SK-N-SH (cell line): ENCODE data around the gene STAB1. TPM values are rescaled to one million over a fixed set of nuclear protein-coding genes. Genes with fewer than 3 reads are reported as not detected.

Experiments
- CTCF ChIA-PET: fragments of 300-600, 350-600 bp; formaldehyde crosslinking; extraction: SDS; loops from one replicate; lab custom pipeline; 2021; lab: Yijun Ruan, JAX
- POLR2A ChIA-PET: fragments of 350-600 bp; sonication (Branson Sonifier 250); formaldehyde crosslinking; extraction: SDS; loops from one replicate; lab custom pipeline; 2020; ENCODE audit warnings: antibody characterized with exemption, inconsistent platforms; lab: Yijun Ruan, JAX
- DNase-seq: peaks from one replicate; pipeline ENCODE4 v3.0.0; 2012
- H2AFZ ChIP-seq: fragments of 200-600 bp; sonication (generic); 2 replicates; pipeline ENCODE4 v1.8.1; 2016; ENCODE audit warnings: antibody characterized with exemption, mild to moderate bottlenecking, low read depth
- H3F3A ChIP-seq: fragments of 200-600 bp; sonication (generic); replicated peaks from 2 replicates; pipeline ENCODE3; 2016; ENCODE audit warnings: antibody characterized with exemption, mild to moderate bottlenecking; ENCODE audit not compliant: insufficient read depth
- H3K27ac ChIP-seq, 2 experiments: fragments of 200-500 bp in 1 of 2; fragments of 200-600 bp in 1 of 2; sonication (Bioruptor generic) in 1 of 2; sonication (generic), shearing (Covaris generic) in 1 of 2; 2 replicates each; pipeline versions ENCODE4 v1.5.1 to v1.6.1; 2014 to 2016; ENCODE audit warnings: low read depth in 2 of 2, inconsistent platforms in 1 of 2, low read length in 1 of 2, mild to moderate bottlenecking in 1 of 2, mixed read lengths in 1 of 2
- H3K27me3 ChIP-seq: fragments of 200-600 bp; sonication (generic), shearing (Covaris generic); 2 replicates; pipeline ENCODE4 v1.6.1; 2016; ENCODE audit warnings: mixed run types; ENCODE audit not compliant: insufficient read depth
- H3K36me3 ChIP-seq, 2 experiments: fragments of 200-500 bp in 1 of 2; fragments of 200-600 bp in 1 of 2; sonication (Bioruptor generic) in 1 of 2; sonication (generic) in 1 of 2; replicated peaks in 1 of 2; 2 replicates each; pipeline versions ENCODE3 to v1.5.1; 2014 to 2016; ENCODE audit warnings: low read length in 1 of 2, mild to moderate bottlenecking in 1 of 2; ENCODE audit not compliant: insufficient read depth in 2 of 2, control insufficient read depth in 1 of 2
- H3K4me1 ChIP-seq, 2 experiments: fragments of 200-500 bp in 1 of 2; fragments of 200-600 bp in 1 of 2; sonication (Bioruptor generic) in 1 of 2; sonication (generic), shearing (Covaris generic) in 1 of 2; 2 replicates each; pipeline versions ENCODE4 v1.5.1 to v1.6.1; 2014 to 2016; ENCODE audit warnings: low read depth in 1 of 2, low read length in 1 of 2, mixed run types in 1 of 2; ENCODE audit not compliant: insufficient read depth in 2 of 2, control insufficient read depth in 1 of 2
- H3K4me2 ChIP-seq: fragments of 200-600 bp; sonication (generic), shearing (Covaris generic); 2 replicates; pipeline ENCODE4 v1.6.1; 2017; ENCODE audit warnings: mixed run types
- H3K4me3 ChIP-seq, 2 experiments: fragments of 200-500 bp in 1 of 2; fragments of 200-600 bp in 1 of 2; sonication (Bioruptor generic) in 1 of 2; sonication (generic), shearing (Covaris generic) in 1 of 2; 2 replicates each; pipeline versions ENCODE4 v1.5.1 to v1.8.1; 2014 to 2016; ENCODE audit warnings: low read depth in 2 of 2, inconsistent platforms in 1 of 2, low read length in 1 of 2, mild to moderate bottlenecking in 1 of 2, mixed read lengths in 1 of 2, moderate library complexity in 1 of 2
- H3K79me2 ChIP-seq: fragments of 200-600 bp; sonication (generic); 2 replicates; pipeline ENCODE4 v1.8.1; 2017; ENCODE audit warnings: mild to moderate bottlenecking; ENCODE audit not compliant: insufficient read depth
- H3K9ac ChIP-seq: fragments of 200-600 bp; sonication (generic); 2 replicates; pipeline ENCODE4 v1.6.1; 2017; ENCODE audit warnings: mixed run types
- H3K9me2 ChIP-seq: fragments of 200-600 bp; sonication (generic); 2 replicates; pipeline ENCODE4 v1.6.1; 2017; ENCODE audit warnings: mixed run types
- H3K9me3 ChIP-seq: fragments of 200-600 bp; sonication (generic); 2 replicates; pipeline ENCODE4 v1.6.1; 2017; ENCODE audit warnings: mixed run types, mild to moderate bottlenecking, moderate library complexity
- H4K20me1 ChIP-seq: fragments of 200-600 bp; sonication (generic); 2 replicates; pipeline ENCODE4 v1.6.1; 2017; ENCODE audit warnings: mild to moderate bottlenecking, mixed run types; ENCODE audit not compliant: insufficient read depth
- CHD2 ChIP-seq: fragments of 150-350 bp; IDR thresholded peaks from 2 replicates; pipeline ENCODE4 v1.6.1; 2018; ENCODE audit warnings: low read length; ENCODE audit not compliant: partially characterized antibody
- CTCF ChIP-seq: fragments of 200-600 bp; sonication (generic); IDR thresholded peaks from 2 replicates; pipeline ENCODE4 v1.6.1; 2017; ENCODE audit warnings: antibody characterized with exemption, mild to moderate bottlenecking, moderate library complexity
- EZH2phosphoT487 ChIP-seq: fragments of 200-600 bp; sonication (generic); IDR thresholded peaks from 2 replicates; pipeline ENCODE4 v1.6.1; 2017; ENCODE audit warnings: low read depth, mixed run types, mild to moderate bottlenecking, antibody characterized with exemption, moderate library complexity, borderline replicate concordance
- FOSL2 ChIP-seq: IDR thresholded peaks from 2 replicates; pipeline ENCODE4 v1.4.0; 2012; ENCODE audit warnings: low read depth, mild to moderate bottlenecking, moderate library complexity, borderline replicate concordance
- FOXJ3 ChIP-seq: sonication (generic); formaldehyde crosslinking; IDR thresholded peaks from 2 replicates; pipeline ENCODE4 v1.5.1; 2020; ENCODE audit warnings: mild to moderate bottlenecking, missing genetic modification reagents
- FOXM1 ChIP-seq: IDR thresholded peaks from 2 replicates; pipeline ENCODE4 v1.4.0; 2012; ENCODE audit warnings: low read depth, mild to moderate bottlenecking
- GABPA ChIP-seq: IDR thresholded peaks from 2 replicates; pipeline ENCODE4 v1.4.0; 2012; ENCODE audit warnings: low read depth, mild to moderate bottlenecking
- MEF2A ChIP-seq: IDR thresholded peaks from 2 replicates; pipeline ENCODE4 v1.4.0; 2012; ENCODE audit warnings: low read depth, borderline replicate concordance
- MXI1 ChIP-seq: IDR thresholded peaks from 2 replicates; pipeline ENCODE4 v1.6.1; 2012; ENCODE audit warnings: mild to moderate bottlenecking, low read depth, low read length, improper control_type of control experiment
- NFIC ChIP-seq: IDR thresholded peaks from 2 replicates; pipeline ENCODE4 v1.4.0; 2012; ENCODE audit warnings: borderline replicate concordance
- NRF1 ChIP-seq: IDR thresholded peaks from 2 replicates; pipeline ENCODE4 v1.6.1; 2012; ENCODE audit warnings: low read depth, mild to moderate bottlenecking, low read length
- POLR2AphosphoS5 ChIP-seq: IDR thresholded peaks from 2 replicates; pipeline ENCODE4 v1.6.1; 2012; ENCODE audit warnings: low read depth, low read length
- RCOR1 ChIP-seq: fragments of 150-350 bp; IDR thresholded peaks from 2 replicates; pipeline ENCODE4 v1.6.1; 2017; ENCODE audit warnings: antibody characterized with exemption, low read length
- SIN3A ChIP-seq: IDR thresholded peaks from 2 replicates; pipeline ENCODE4 v1.6.1; 2012; ENCODE audit warnings: low read depth, mild to moderate bottlenecking, low read length, moderate library complexity, borderline replicate concordance
- SMC3 ChIP-seq: IDR thresholded peaks from 2 replicates; pipeline ENCODE4 v1.6.1; 2012; ENCODE audit warnings: low read depth, low read length, improper control_type of control experiment
- TEAD4 ChIP-seq: IDR thresholded peaks from 2 replicates; pipeline ENCODE4 v1.4.0; 2012; ENCODE audit warnings: mild to moderate bottlenecking, borderline replicate concordance; ENCODE audit not compliant: insufficient read depth
- YY1 ChIP-seq: IDR thresholded peaks from 2 replicates; pipeline ENCODE4 v1.4.0; 2012; ENCODE audit warnings: low read depth, mild to moderate bottlenecking
- WGBS: methylation state at CpG from one replicate; pipeline ENCODE4 v1.1.6; 2017; ENCODE audit warnings: low lambda C conversion rate; 5-methylcytosine and 5-hydroxymethylcytosine counted together
- polyA plus RNA-seq, 3 experiments: library from polyadenylated mRNA; depleted of rRNA; stranded (reverse); fragments of >200 nt; gene quantifications; 2 replicates each; pipeline ENCODE4 v1.2.3, GENCODE V29; 2012
- TF ChIP-seq, protein P1 (sequence below): fragments of 150-350 bp; IDR thresholded peaks from 2 replicates; pipeline ENCODE4 v1.6.1; 2017; ENCODE audit warnings: antibody characterized with exemption, low read length, low read depth, borderline replicate concordance
- TF ChIP-seq, protein P2 (sequence below): IDR thresholded peaks from 2 replicates; pipeline ENCODE4 v1.4.0; 2012; ENCODE audit warnings: low read depth, borderline replicate concordance

Gene STAB1
- polyA plus RNA-seq, 1 of the 3 experiments (the other 2 are of a cell fraction): 0.05 TPM

- Histone ChIP-seq H3K4me1 (peaks cover 0 to 19% of the 10 kb centered on the region in 2 experiments; a peak in 1 of 4 replicates), H4K20me1 (no peaks in the 10 kb centered on the region), H2AFZ (no peak overlapping the region), H3K9me3 (no peaks in the 10 kb centered on the region), H3F3A (no peaks in the 10 kb centered on the region), H3K9ac (no peak overlapping the region), H3K9me2 (no peaks in the 10 kb centered on the region), H3K79me2 (no peaks in the 10 kb centered on the region), H3K36me3 (peaks cover 4 to 21% of the 10 kb centered on the region in 2 experiments), H3K27ac (no peak overlapping the region), H3K27me3 (no peaks in the 10 kb centered on the region), H3K4me3 (no peak overlapping the region), H3K4me2 (no peak overlapping the region)
- DNase-seq: no peak
- ChIA-PET POLR2A (no interaction called here), CTCF (no interaction called here)
- 89% methylated on average over 7 of the region's 20 CpGs for WGBS
- TF ChIP-seq CTCF (no peak), SMC3 (no peak), FOXJ3 (CRISPR knock-in tag) (no peak), TEAD4 (no peak), EZH2phosphoT487 (no peak), NFIC (no peak), YY1 (no peak), MEF2A (no peak), FOSL2 (no peak), RCOR1 (no peak), MXI1 (no peak), CHD2 (no peak), FOXM1 (no peak), NRF1 (no peak), GABPA (no peak), SIN3A (no peak), POLR2AphosphoS5 (no peak)
- TF ChIP-seq, protein P1, sequence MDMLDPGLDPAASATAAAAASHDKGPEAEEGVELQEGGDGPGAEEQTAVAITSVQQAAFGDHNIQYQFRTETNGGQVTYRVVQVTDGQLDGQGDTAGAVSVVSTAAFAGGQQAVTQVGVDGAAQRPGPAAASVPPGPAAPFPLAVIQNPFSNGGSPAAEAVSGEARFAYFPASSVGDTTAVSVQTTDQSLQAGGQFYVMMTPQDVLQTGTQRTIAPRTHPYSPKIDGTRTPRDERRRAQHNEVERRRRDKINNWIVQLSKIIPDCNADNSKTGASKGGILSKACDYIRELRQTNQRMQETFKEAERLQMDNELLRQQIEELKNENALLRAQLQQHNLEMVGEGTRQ: no peak
- TF ChIP-seq, protein P2, sequence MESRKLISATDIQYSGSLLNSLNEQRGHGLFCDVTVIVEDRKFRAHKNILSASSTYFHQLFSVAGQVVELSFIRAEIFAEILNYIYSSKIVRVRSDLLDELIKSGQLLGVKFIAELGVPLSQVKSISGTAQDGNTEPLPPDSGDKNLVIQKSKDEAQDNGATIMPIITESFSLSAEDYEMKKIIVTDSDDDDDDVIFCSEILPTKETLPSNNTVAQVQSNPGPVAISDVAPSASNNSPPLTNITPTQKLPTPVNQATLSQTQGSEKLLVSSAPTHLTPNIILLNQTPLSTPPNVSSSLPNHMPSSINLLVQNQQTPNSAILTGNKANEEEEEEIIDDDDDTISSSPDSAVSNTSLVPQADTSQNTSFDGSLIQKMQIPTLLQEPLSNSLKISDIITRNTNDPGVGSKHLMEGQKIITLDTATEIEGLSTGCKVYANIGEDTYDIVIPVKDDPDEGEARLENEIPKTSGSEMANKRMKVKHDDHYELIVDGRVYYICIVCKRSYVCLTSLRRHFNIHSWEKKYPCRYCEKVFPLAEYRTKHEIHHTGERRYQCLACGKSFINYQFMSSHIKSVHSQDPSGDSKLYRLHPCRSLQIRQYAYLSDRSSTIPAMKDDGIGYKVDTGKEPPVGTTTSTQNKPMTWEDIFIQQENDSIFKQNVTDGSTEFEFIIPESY: no peak
Observed at GRCh38 chr3:52520716-52521487, 25.8 kb downstream of the STAB1 start.
